Astrocyte (in vitro differentiated cells and primary cell): ENCODE results near the gene REG4. TPM values are rescaled to one million over a fixed set of nuclear protein-coding genes. Genes with fewer than 3 reads are reported as not detected.

Source experiments
- DNase-seq: peaks from one replicate; pipeline ENCODE4 v3.0.0-alpha.2; 2010; ENCODE audit warnings: low read depth
- FAIRE-seq: peaks from 2 replicates; lab custom pipeline; 2011; peaks lifted over from hg19 to GRCh38; lab: Jason Lieb, UNC
- H2AFZ ChIP-seq: 2 replicates; pipeline ENCODE4 v1.6.0; 2012; ENCODE audit warnings: low read depth, low read length, inconsistent platforms
- H3K27ac ChIP-seq: 2 replicates; pipeline ENCODE4 v1.5.1; 2011; ENCODE audit warnings: low read depth, low read length, inconsistent platforms
- H3K27me3 ChIP-seq: 2 replicates; pipeline ENCODE4 v1.6.0; 2011; ENCODE audit warnings: low read length, inconsistent platforms; ENCODE audit not compliant: insufficient read depth
- H3K36me3 ChIP-seq: 2 replicates; pipeline ENCODE4 v1.5.1; 2011; ENCODE audit warnings: low read length, inconsistent platforms; ENCODE audit not compliant: insufficient read depth
- H3K4me1 ChIP-seq: 2 replicates; pipeline ENCODE4 v1.5.1; 2011; ENCODE audit warnings: low read length, inconsistent platforms; ENCODE audit not compliant: insufficient read depth
- H3K4me2 ChIP-seq: 2 replicates; pipeline ENCODE4 v1.6.0; 2012; ENCODE audit warnings: low read length, inconsistent platforms
- H3K4me3 ChIP-seq: 2 replicates; pipeline ENCODE4 v1.5.1; 2011; ENCODE audit warnings: low read depth, mild to moderate bottlenecking, low read length, inconsistent platforms; ENCODE audit not compliant: insufficient read depth
- H3K79me2 ChIP-seq: 2 replicates; pipeline ENCODE4 v1.6.0; 2012; ENCODE audit warnings: mild to moderate bottlenecking, low read length, inconsistent platforms; ENCODE audit not compliant: insufficient read depth
- H3K9ac ChIP-seq: 2 replicates; pipeline ENCODE4 v1.6.0; 2012; ENCODE audit warnings: mild to moderate bottlenecking, low read length, inconsistent platforms
- H3K9me3 ChIP-seq: 2 replicates; pipeline ENCODE4 v1.5.1; 2012; ENCODE audit warnings: low read depth, mild to moderate bottlenecking, low read length, inconsistent platforms; ENCODE audit not compliant: insufficient read depth
- H4K20me1 ChIP-seq: 2 replicates; pipeline ENCODE4 v1.6.0; 2012; ENCODE audit warnings: low read length, inconsistent platforms; ENCODE audit not compliant: insufficient read depth
- H3K27ac Mint-ChIP-seq: one replicate; pipeline ENCODE4 v1.8.0; 2021; ENCODE audit warnings: mild to moderate bottlenecking, mixed read lengths; ENCODE audit not compliant: unreplicated experiment
- H3K27me3 Mint-ChIP-seq: one replicate; pipeline ENCODE4 v1.8.0; 2021; ENCODE audit warnings: low read depth, mixed read lengths; ENCODE audit not compliant: unreplicated experiment
- H3K36me3 Mint-ChIP-seq: one replicate; pipeline ENCODE4 v1.8.0; 2021; ENCODE audit warnings: low read depth, mixed read lengths; ENCODE audit not compliant: unreplicated experiment
- H3K4me1 Mint-ChIP-seq: one replicate; pipeline ENCODE4 v1.8.0; 2021; ENCODE audit warnings: low read depth, mixed read lengths; ENCODE audit not compliant: unreplicated experiment
- H3K4me3 Mint-ChIP-seq: one replicate; pipeline ENCODE4 v1.8.0; 2021; ENCODE audit warnings: mild to moderate bottlenecking, moderate library complexity, mixed read lengths; ENCODE audit not compliant: unreplicated experiment
- H3K9me3 Mint-ChIP-seq: one replicate; pipeline ENCODE4 v1.8.0; 2021; ENCODE audit warnings: mild to moderate bottlenecking, mixed read lengths; ENCODE audit not compliant: unreplicated experiment
- CTCF ChIP-seq: IDR thresholded peaks from 2 replicates; pipeline ENCODE4 v1.5.1; 2011; ENCODE audit warnings: low read depth, mild to moderate bottlenecking, inconsistent platforms, low read length, moderate library complexity; ENCODE audit not compliant: insufficient read depth
- EZH2 ChIP-seq: IDR thresholded peaks from 2 replicates; pipeline ENCODE4 v1.6.1; 2012; ENCODE audit warnings: mild to moderate bottlenecking, low read length, inconsistent platforms; ENCODE audit not compliant: insufficient read depth
- total RNA-seq: library from RNA; stranded (reverse); gene quantifications from 2 replicates; pipeline ENCODE4 v1.2.1, GENCODE V29; 2021

The REG4 gene
- total RNA-seq, 1 donor from 2014 or later, result not detected

GRCh38 chr1:119774746-119775490 lies 36.3 kb downstream of the REG4 start:
- no peak overlapping the region for H3K4me3 ChIP-seq
- no peak overlapping the region for H3K4me2 ChIP-seq
- Mint-ChIP-seq H3K9me3 (no peaks in the 10 kb centered on the region), H3K36me3 (no peaks in the 10 kb centered on the region), H3K4me3 (no peak overlapping the region), H3K27me3 (no peaks in the 10 kb centered on the region), H3K27ac (no peak overlapping the region), H3K4me1 (peaks cover 14% of the 10 kb centered on the region)
- TF ChIP-seq CTCF (no peak), EZH2 (no peak)
- DNase-seq (no peak), FAIRE-seq (no peak)
- H3K9me3 ChIP-seq, result no peaks in the 10 kb centered on the region
- H2AFZ ChIP-seq, result no peak overlapping the region
- no peak overlapping the region for H3K9ac ChIP-seq
- H3K27ac ChIP-seq, result no peak overlapping the region
- no peaks in the 10 kb centered on the region for H4K20me1 ChIP-seq
- H3K36me3 ChIP-seq, result no peaks in the 10 kb centered on the region
- no peaks in the 10 kb centered on the region for H3K79me2 ChIP-seq
- H3K27me3 ChIP-seq, result peaks cover 6% of the 10 kb centered on the region
- no peaks in the 10 kb centered on the region for H3K4me1 ChIP-seq

DNA sequence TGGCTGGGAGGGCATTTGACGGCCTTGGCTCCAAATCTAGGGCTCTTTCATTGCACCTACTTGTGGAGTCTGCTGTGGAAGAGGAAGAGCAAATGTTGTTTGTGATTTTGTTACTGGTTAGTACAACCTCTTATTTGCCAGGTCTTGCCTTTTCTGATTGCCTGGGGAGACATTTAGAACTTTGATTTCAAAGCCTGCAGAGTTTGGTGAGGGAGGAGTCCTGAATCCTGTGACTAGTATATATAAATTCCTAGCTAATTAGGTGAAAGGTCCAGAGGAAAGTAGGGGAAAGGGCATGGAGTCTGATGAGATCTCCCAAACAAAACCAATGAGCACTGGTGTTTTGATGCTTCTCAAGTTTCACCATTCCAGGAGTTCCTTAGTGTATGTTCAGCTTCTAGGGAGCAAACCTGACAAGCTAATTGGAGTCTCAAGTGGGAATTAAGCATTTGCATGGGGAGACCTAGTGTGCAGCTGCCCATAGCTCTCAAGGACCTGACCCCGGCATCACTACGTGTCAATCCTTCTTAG lies 37.5 kb downstream of the REG4 start:
- Histone ChIP-seq H3K4me3 (no peak overlapping the region), H3K36me3 (no peaks in the 10 kb centered on the region), H3K4me2 (no peak overlapping the region), H2AFZ (no peak overlapping the region), H3K9ac (no peak overlapping the region), H3K79me2 (no peaks in the 10 kb centered on the region), H4K20me1 (no peaks in the 10 kb centered on the region), H3K9me3 (no peaks in the 10 kb centered on the region), H3K4me1 (no peaks in the 10 kb centered on the region), H3K27ac (no peak overlapping the region), H3K27me3 (peaks cover 12% of the 10 kb centered on the region)
- TF ChIP-seq EZH2 (no peak), CTCF (no peak)
- peaks cover 2% of the 10 kb centered on the region for H3K27me3 Mint-ChIP-seq
- no peaks in the 10 kb centered on the region for H3K36me3 Mint-ChIP-seq
- FAIRE-seq, result peak; percentile 23
- H3K4me3 Mint-ChIP-seq, result no peak overlapping the region
- no peak overlapping the region for H3K27ac Mint-ChIP-seq
- H3K4me1 Mint-ChIP-seq, result peaks cover 8% of the 10 kb centered on the region
- peak; percentile 27 for DNase-seq
- no peaks in the 10 kb centered on the region for H3K9me3 Mint-ChIP-seq

GRCh38 chr1:119772298-119772697 lies 39.0 kb downstream of the REG4 start:
- no peak for DNase-seq
- H3K36me3 ChIP-seq, result no peaks in the 10 kb centered on the region
- H3K27ac ChIP-seq, result no peak overlapping the region
- no peak overlapping the region for H3K4me2 ChIP-seq
- no peak overlapping the region for H2AFZ ChIP-seq
- Mint-ChIP-seq H3K36me3 (no peaks in the 10 kb centered on the region), H3K27me3 (peaks cover 5% of the 10 kb centered on the region), H3K27ac (no peak overlapping the region), H3K4me3 (no peak overlapping the region), H3K9me3 (no peaks in the 10 kb centered on the region), H3K4me1 (peaks cover 10% of the 10 kb centered on the region)
- H3K9ac ChIP-seq, result no peak overlapping the region
- FAIRE-seq, result no peak
- TF ChIP-seq CTCF, result no peak
- no peak for TF ChIP-seq EZH2
- peaks cover 20% of the 10 kb centered on the region for H3K27me3 ChIP-seq
- H3K4me1 ChIP-seq, result no peaks in the 10 kb centered on the region
- H3K9me3 ChIP-seq, result no peaks in the 10 kb centered on the region
- no peaks in the 10 kb centered on the region for H4K20me1 ChIP-seq
- H3K79me2 ChIP-seq, result no peaks in the 10 kb centered on the region
- no peak overlapping the region for H3K4me3 ChIP-seq
